ENCODE results near the gene SOD3. TPM values are rescaled to one million over a fixed set of nuclear protein-coding genes. Genes with fewer than 3 reads are reported as not detected.

SOD3 gene
- total and polyA plus RNA-seq, 10 of the 15 experiments (the other 5 are each of a cell fraction or from before 2014, with no cell fraction given): not detected

DNA sequence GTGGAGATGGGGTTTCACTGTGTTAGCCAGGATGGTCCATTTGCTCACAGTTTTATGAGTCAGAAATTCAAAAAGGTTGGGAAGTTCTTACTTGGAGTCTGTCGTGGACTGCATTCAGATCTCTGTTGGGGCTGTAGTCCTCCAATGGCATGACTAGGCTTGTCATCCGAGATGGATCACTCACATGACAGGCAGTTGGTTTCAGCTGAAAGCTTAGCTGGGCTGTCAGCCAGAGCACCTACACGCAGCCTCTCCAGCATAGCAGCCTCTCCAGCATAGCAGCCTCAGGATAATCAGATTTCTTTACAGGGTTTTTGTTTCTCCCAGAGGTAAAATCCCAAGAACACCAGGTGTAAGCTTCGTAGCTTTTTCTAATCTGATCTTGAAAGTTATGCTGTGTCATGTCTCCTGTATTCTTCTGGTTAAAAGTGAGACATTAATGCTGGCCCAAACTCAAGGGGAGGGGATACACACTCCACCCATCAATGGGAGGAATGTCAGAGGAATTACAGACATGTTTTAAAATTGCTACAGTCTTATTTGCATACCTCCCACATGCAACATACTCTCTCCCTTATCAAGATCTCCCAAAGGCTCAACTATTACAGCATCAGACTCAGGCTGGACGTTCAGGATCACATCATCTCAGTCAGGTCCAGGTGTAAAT lies 31.6 kb upstream of the SOD3 start:
- SMC1A ChIA-PET (ENCODE audit: uncharacterized antibody, unreplicated experiment): no interaction called here
- RAD21 ChIA-PET (ENCODE audit: unreplicated experiment): no interaction called here
- no peak overlapping the region for H3K27ac ChIP-seq (ENCODE audit: control insufficient read depth, insufficient read depth)
- H3K4me3 ChIP-seq: no peak overlapping the region
- H3K36me3 ChIP-seq (ENCODE audit: control insufficient read depth in 2 of 2, insufficient read depth in 2 of 2, low read length in 1 of 2): no peaks in the 10 kb centered on the region
- no peak overlapping the region for H3K4me2 ChIP-seq (ENCODE audit: control insufficient read depth, insufficient read depth)
- ATAC-seq: no peak
- TF ChIP-seq FOXK2 (IDR thresholded peaks at IDR 0.05): no peak
- no peak for TF ChIP-seq POLR2AphosphoS2 (IDR thresholded peaks at IDR 0.05; ENCODE audit: low read depth, low read length)
- TF ChIP-seq SREBF2 (IDR thresholded peaks at IDR 0.05; ENCODE audit: low read length): no peak
- TF ChIP-seq SMARCA5 (IDR thresholded peaks at IDR 0.05): no peak
- no peak for TF ChIP-seq BCL11A (IDR thresholded peaks at IDR 0.05; ENCODE audit: low read depth, low read length)
- no peaks in the 10 kb centered on the region for H4K20me1 ChIP-seq (ENCODE audit: control insufficient read depth, insufficient read depth)
- CTCF ChIA-PET: no interaction called here
- H3K9ac ChIP-seq (ENCODE audit: control insufficient read depth, insufficient read depth, low read length): no peak overlapping the region
- BruUV-seq (replicated peaks): no TSS peak
- no peaks in the 10 kb centered on the region; the same call in 2 of the 3 replicates for H3K9me3 ChIP-seq (replicated peaks; ENCODE audit: control insufficient read depth, insufficient read depth, low read length)
- in situ Hi-C loops (cut with MboI): no loop called here
- 18% methylated on average over 5 of the region's 5 CpGs for WGBS (ENCODE audit: insufficient coverage, insufficient replicate concordance, low lambda C conversion rate, missing lambda C conversion rate)
- H3K27me3 ChIP-seq (replicated peaks in 1 of 2; ENCODE audit: control insufficient read depth in 2 of 2, insufficient read depth in 2 of 2, low read length in 1 of 2): no peaks in the 10 kb centered on the region
- DNase-seq (ENCODE audit: low read depth, low spot score): no peak
- no peaks in the 10 kb centered on the region for H3K79me2 ChIP-seq (ENCODE audit: control insufficient read depth, insufficient read depth, low read length)
- H3K4me1 ChIP-seq (ENCODE audit: control insufficient read depth, insufficient read depth, low read length): peaks cover 2% of the 10 kb centered on the region
- POLR2A ChIA-PET: no interaction called here
- intact Hi-C loops (cut with micrococcal nuclease; ENCODE audit: unreplicated experiment): no loop called here
- no peak overlapping the region for H2AFZ ChIP-seq (ENCODE audit: control insufficient read depth, low read depth, low read length)
- no peak for FAIRE-seq

- TF ChIP-seq RAD21 (IDR thresholded peaks at IDR 0.05; ENCODE audit: insufficient read depth, low read depth, low read length): no peak
- no peak for TF ChIP-seq ZZZ3 (IDR thresholded peaks at IDR 0.05; ENCODE audit: control insufficient read depth, insufficient read length, low read depth)
- ATAC-seq (no peak), FAIRE-seq (no peak), DNase-seq (ENCODE audit: low read depth, low spot score) (no peak)
- WGBS (ENCODE audit: insufficient coverage, insufficient replicate concordance, low lambda C conversion rate, missing lambda C conversion rate): 19% methylated on average over 3 of the region's 3 CpGs
- H3K79me2 ChIP-seq (ENCODE audit: control insufficient read depth, insufficient read depth, low read length): no peaks in the 10 kb centered on the region
- peaks cover 7% of the 10 kb centered on the region for H3K4me1 ChIP-seq (ENCODE audit: control insufficient read depth, insufficient read depth, low read length)
- intact Hi-C loops (cut with micrococcal nuclease; ENCODE audit: unreplicated experiment): no loop called here
- SMC1A ChIA-PET (ENCODE audit: uncharacterized antibody, unreplicated experiment): no interaction called here
- no peak overlapping the region for H2AFZ ChIP-seq (ENCODE audit: control insufficient read depth, low read depth, low read length)
- no TSS peak for BruUV-seq (replicated peaks)
- CTCF ChIA-PET: no interaction called here
- no peaks in the 10 kb centered on the region; the same call in 2 of the 3 replicates for H3K9me3 ChIP-seq (replicated peaks; ENCODE audit: control insufficient read depth, insufficient read depth, low read length)
- no peak overlapping the region for H3K27ac ChIP-seq (ENCODE audit: control insufficient read depth, insufficient read depth)
- H3K36me3 ChIP-seq (ENCODE audit: control insufficient read depth in 2 of 2, insufficient read depth in 2 of 2, low read length in 1 of 2): no peaks in the 10 kb centered on the region
- H3K27me3 ChIP-seq (replicated peaks in 1 of 2; ENCODE audit: control insufficient read depth in 2 of 2, insufficient read depth in 2 of 2, low read length in 1 of 2): no peaks in the 10 kb centered on the region
- no peak overlapping the region for H3K4me2 ChIP-seq (ENCODE audit: control insufficient read depth, insufficient read depth)
- H3K9ac ChIP-seq (ENCODE audit: control insufficient read depth, insufficient read depth, low read length): no peak overlapping the region
- in situ Hi-C loops (cut with MboI): no loop called here
- POLR2A ChIA-PET: no interaction called here
- no peak overlapping the region for H3K4me3 ChIP-seq
- H4K20me1 ChIP-seq (ENCODE audit: control insufficient read depth, insufficient read depth): no peaks in the 10 kb centered on the region
- RAD21 ChIA-PET (ENCODE audit: unreplicated experiment): no interaction called here
These were observed 31.0 kb upstream of the SOD3 start for GRCh38 chr4:24764345-24764744.

Data from GM12878 (cell line).